GM19468 (cell line): ENCODE data around the gene TFEB.

Experiments
- ATAC-seq: cut with Tn5 transposase; IDR thresholded peaks from one replicate; pipeline ENCODE4 v1.9.1; 2021; ENCODE audit warnings: mild to moderate bottlenecking, moderate library complexity, moderate number of reproducible peaks; ENCODE audit not compliant: unreplicated experiment; ENCODE audit errors: extremely low read depth

TFEB gene

GRCh38 chr6:41656002-41656691 lies 79.3 kb downstream of the TFEB start:
- no peak for ATAC-seq

GRCh38 chr6:41655646-41656001 lies 79.8 kb downstream of the TFEB start:
- ATAC-seq = no peak

GRCh38 chr6:41655176-41655575 lies 80.2 kb downstream of the TFEB start:
- no peak for ATAC-seq

GRCh38 chr6:41654698-41655151 lies 80.7 kb downstream of the TFEB start:
- no peak for ATAC-seq

GRCh38 chr6:41654151-41654697 lies 81.2 kb downstream of the TFEB start:
- no peak for ATAC-seq

GRCh38 chr6:41653691-41654090 lies 81.7 kb downstream of the TFEB start:
- ATAC-seq = no peak

GRCh38 chr6:41652866-41653652 lies 82.3 kb downstream of the TFEB start:
- no peak for ATAC-seq

- no peak for ATAC-seq
Observed at GRCh38 chr6:41651962-41652657, 83.3 kb downstream of the TFEB start.

GRCh38 chr6:41651246-41651961 lies 84.0 kb downstream of the TFEB start:
- ATAC-seq = no peak

- no peak for ATAC-seq
Observed at GRCh38 chr6:41650120-41650519, 85.3 kb downstream of the TFEB start.

- no peak for ATAC-seq
Observed at GRCh38 chr6:41649596-41649995, 85.8 kb downstream of the TFEB start.

GRCh38 chr6:41648921-41649320 lies 86.5 kb downstream of the TFEB start:
- ATAC-seq = no peak

GRCh38 chr6:41648070-41648585 lies 87.3 kb downstream of the TFEB start:
- ATAC-seq = no peak

GRCh38 chr6:41647061-41647511 lies 88.3 kb downstream of the TFEB start:
- ATAC-seq = no peak

GRCh38 chr6:41646026-41646795 lies 89.2 kb downstream of the TFEB start:
- ATAC-seq = no peak

- no peak for ATAC-seq
Observed at GRCh38 chr6:41645007-41645618, 90.3 kb downstream of the TFEB start.

- ATAC-seq = no peak
Observed at GRCh38 chr6:41644297-41644879, 91.0 kb downstream of the TFEB start.

- ATAC-seq = no peak
Observed at GRCh38 chr6:41643899-41644269, 91.5 kb downstream of the TFEB start.
